ENCODE data around the gene AGBL1.

GRCh38 chr15:86964271-86964670, 884.6 kb downstream of the AGBL1 start:
- TF ChIP-seq CTCF (IDR thresholded peaks at IDR 0.05; ENCODE audit: insufficient read depth, low read length, poor library complexity, severe bottlenecking): no peak
- TF ChIP-seq EZH2phosphoT487 (conservative IDR thresholded peaks at IDR 0.05; ENCODE audit: low read length): no peak

Data from SU-DHL-6 (cell line).